T-helper 2 cell treated with Interferon-gamma antibody and Interleukin-4, amounts not matched to agents 5 μg/mL and 100 μg/mL, for 36 hours (primary cell): Measurements from ENCODE around the gene VAV2.

Experiments used
- DNase-seq: peaks from one replicate; pipeline ENCODE4 v3.0.0; 2021; ENCODE audit warnings: low spot score
- H3K27ac Mint-ChIP-seq: one replicate; pipeline ENCODE4 v1.8.0; 2021; ENCODE audit warnings: mild to moderate bottlenecking, mixed read lengths
- H3K27me3 Mint-ChIP-seq: one replicate; pipeline ENCODE4 v1.8.0; 2021; ENCODE audit warnings: low read depth, mixed read lengths
- H3K36me3 Mint-ChIP-seq: one replicate; pipeline ENCODE4 v1.8.0; 2021; ENCODE audit warnings: low read depth, mixed read lengths
- H3K4me1 Mint-ChIP-seq: one replicate; pipeline ENCODE4 v1.8.0; 2021; ENCODE audit warnings: low read depth, mixed read lengths
- H3K4me3 Mint-ChIP-seq: one replicate; pipeline ENCODE4 v1.8.0; 2022; ENCODE audit warnings: mild to moderate bottlenecking, moderate library complexity, mixed read lengths
- H3K9me3 Mint-ChIP-seq: one replicate; pipeline ENCODE4 v1.8.0; 2021; ENCODE audit warnings: mixed read lengths

Gene VAV2

DNA sequence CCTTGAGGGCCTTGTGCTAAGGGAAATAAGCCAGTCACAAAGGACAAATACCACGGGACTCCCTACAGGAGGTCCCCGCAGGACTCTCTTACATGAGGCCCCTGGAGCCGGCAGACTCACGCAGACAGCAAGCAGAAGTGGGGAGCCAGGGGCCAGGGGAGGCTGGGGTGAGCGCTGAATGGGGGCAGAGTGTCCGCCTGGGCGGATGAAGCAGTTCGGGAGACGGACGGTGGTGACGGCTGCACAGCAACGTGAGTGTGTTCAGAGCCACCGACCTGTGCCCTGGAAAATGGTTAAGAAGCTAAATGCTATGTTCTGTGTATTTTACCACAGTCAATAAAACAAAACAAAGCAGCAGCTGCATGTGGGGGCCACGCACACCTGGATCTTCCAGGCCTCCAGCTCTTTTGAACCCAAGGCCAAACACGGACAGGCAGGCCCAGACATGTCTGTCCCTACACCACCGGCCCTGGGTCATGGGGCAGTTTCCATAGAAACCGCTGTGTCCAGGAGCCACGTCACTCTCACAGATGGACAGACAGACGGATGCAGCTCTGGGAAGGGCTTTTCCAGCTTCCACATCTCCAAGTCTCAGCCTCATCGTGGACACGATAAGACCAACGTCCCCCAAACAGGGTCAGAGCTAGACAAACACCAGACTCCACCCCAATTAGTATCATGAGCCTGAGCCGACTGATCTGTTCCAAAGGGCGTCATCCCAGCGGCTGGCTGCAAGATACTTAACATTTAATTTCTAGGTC lies 103.9 kb downstream of the VAV2 start:
- DNase-seq = no peak
- H3K9me3 Mint-ChIP-seq = no peaks in the 10 kb centered on the region
- no peaks in the 10 kb centered on the region for H3K36me3 Mint-ChIP-seq
- no peaks in the 10 kb centered on the region for H3K27me3 Mint-ChIP-seq
- no peak overlapping the region for H3K27ac Mint-ChIP-seq
- no peak overlapping the region for H3K4me3 Mint-ChIP-seq
- no peaks in the 10 kb centered on the region for H3K4me1 Mint-ChIP-seq

DNA sequence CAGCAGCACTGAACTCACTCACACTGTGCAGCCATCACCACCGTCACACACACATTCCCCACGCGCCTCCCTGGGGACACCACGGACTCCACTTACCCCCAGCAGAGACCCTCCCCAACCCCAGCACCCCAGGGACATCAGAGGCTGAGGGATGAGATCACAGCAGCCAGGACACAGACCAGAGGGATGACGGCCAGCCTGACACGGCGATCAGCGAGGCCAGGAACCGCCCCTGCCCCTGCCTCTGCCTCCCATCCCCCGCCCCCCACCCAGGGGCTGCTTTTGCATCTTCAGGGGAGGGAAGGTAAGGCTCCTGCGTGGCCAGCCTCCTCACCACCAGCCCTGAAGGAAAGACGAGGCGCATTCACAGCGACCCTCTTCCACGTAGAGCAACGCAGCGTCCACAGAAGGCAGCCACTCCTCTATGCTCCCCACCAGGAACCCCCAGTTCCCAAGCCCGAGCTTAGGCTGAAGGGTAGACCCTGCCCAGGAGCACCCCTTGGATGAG lies 104.5 kb downstream of the VAV2 start:
- no peaks in the 10 kb centered on the region for H3K9me3 Mint-ChIP-seq
- no peaks in the 10 kb centered on the region for H3K27me3 Mint-ChIP-seq
- DNase-seq = no peak
- no peak overlapping the region for H3K27ac Mint-ChIP-seq
- H3K36me3 Mint-ChIP-seq = no peaks in the 10 kb centered on the region
- H3K4me1 Mint-ChIP-seq = no peaks in the 10 kb centered on the region
- no peak overlapping the region for H3K4me3 Mint-ChIP-seq

DNA sequence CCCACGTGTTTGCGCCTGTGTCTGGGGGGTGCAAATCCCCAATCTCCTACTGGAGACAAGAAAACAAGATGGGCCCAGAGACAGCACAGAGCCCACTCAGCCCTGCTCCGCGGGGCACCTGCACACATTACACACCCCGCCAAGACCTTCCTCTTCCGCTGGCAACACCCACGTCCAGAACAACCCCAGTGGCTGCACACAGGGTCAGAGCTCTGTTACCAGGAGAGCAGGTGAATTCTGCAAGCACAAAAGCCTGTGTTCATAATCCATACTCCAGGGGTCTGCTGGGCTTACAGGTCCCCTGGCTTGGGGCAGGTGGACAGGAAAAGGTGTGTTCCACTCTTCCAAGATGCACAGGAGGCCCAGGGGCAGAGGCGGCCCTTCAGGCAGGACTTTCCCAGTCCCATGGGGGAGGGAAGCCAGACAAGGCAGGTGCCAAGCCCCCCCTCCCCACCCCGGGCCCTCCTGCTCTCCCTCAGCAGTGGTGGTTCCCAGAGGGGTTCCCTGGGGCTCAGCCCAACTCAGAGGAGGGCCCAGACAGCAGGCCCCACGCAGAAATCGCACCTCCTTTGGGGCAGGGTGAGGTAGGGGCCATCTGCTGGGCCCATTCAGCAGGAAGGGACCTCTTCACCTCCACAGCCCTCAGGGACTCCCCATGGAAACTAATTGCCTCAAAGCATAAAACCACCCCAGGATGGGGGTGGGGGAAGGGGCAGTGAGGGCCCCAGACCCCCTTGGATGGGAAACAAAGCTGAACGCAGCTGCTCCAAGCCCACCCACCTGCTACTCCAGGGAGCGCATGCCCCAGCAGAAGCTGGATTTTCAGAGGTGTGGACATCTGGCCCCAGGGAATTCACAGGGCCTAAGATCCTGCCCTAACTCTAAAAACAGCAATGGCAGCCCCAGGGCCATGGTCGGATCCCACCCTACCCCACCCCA lies 105.3 kb downstream of the VAV2 start:
- Mint-ChIP-seq H3K27me3 (no peaks in the 10 kb centered on the region), H3K36me3 (no peaks in the 10 kb centered on the region), H3K4me1 (no peaks in the 10 kb centered on the region), H3K4me3 (no peak overlapping the region), H3K9me3 (no peaks in the 10 kb centered on the region), H3K27ac (no peak overlapping the region)
- DNase-seq = no peak

DNA sequence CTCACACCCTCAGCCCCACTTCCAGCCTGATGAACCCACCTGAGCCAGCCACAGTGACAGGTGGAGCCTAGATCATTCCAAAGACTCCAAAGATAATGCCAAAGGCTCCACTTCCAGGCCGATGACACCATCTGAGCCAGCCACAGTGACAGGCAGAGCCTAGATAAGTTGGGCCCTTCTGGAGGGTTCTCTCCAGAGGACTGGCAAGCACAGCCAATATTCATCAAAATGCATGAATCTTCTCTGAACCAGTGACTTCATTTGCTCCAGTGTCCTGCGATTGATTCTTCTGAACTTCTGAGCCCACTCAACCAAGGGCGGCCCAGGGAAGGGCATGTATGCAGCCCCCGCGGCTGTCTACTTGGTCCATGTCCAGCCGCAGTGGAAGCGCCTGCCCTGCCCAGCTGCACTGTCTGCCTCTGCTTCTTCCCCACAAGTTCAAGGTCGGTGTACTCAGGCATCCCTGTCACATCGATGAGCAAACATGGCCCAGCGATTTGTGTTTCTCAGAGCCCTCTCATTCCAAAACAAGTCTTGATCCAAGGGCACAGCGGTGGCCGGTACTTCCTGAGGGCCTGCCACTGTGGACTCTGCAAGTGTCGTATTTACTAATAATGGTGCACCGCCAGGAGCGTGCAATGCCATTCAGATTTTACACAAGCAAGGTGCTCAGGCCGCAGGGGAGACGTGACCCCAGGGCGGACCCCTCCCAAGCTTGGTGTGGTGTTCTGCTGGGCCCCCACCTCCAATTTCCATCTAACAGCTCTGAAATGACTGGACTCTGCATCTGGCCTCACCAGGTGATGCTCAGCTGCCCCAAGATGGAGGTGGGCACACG lies 107.0 kb downstream of the VAV2 start:
- H3K27ac Mint-ChIP-seq = no peak overlapping the region
- H3K9me3 Mint-ChIP-seq = no peaks in the 10 kb centered on the region

DNA sequence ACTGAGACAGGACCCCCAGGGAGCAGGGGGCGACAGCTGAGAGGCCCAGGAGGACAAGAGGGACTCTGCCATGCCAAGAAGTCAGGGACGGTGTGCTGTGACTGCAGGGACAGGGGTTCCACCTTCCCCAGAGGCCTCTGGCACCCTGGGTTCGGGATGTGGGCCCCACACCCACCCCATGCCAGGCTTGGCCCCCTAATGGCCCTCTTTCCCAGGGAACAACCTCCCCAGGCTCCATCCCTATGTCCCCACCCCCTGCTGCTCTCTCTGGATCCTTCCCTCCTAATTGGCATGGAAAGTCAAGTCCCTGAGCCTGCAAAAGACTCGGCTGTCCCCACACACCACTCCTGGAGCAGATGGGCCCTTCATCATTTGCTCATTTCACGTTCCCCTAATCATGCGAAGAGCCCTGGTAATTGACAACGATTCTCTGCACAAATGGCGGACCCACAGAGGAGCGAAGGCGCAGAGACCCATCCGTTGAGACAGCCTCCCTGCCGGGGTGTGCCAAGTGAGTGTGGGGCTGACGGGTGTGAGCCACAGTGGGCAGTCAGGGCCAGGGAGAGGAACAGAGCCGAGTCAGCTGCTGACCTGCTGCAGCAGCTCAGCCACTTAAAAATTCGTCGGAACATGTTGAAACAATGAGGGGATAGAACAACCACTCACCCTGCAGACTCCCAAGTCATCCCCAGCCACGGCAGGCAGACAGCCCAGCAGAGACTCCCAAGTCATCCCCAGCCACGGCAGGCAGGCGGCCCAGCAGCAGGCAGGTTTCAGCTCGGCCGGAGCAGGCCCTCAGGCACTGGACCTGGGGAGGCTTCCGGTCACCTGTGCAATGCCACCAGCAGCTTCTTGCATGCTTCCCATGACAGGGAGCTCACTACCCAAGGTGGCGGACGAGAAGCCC lies 109.0 kb downstream of the VAV2 start:
- no peaks in the 10 kb centered on the region for H3K36me3 Mint-ChIP-seq
- no peaks in the 10 kb centered on the region for H3K9me3 Mint-ChIP-seq
- no peaks in the 10 kb centered on the region for H3K27me3 Mint-ChIP-seq
- no peak overlapping the region for H3K27ac Mint-ChIP-seq
- no peak overlapping the region for H3K4me3 Mint-ChIP-seq
- no peaks in the 10 kb centered on the region for H3K4me1 Mint-ChIP-seq
- DNase-seq = no peak

More for the DNA sequence above, 107.0 kb downstream of the VAV2 start:
- no peaks in the 10 kb centered on the region for H3K4me1 Mint-ChIP-seq
- H3K4me3 Mint-ChIP-seq = no peak overlapping the region
- no peaks in the 10 kb centered on the region for H3K27me3 Mint-ChIP-seq
- no peaks in the 10 kb centered on the region for H3K36me3 Mint-ChIP-seq
- DNase-seq = no peak

DNA sequence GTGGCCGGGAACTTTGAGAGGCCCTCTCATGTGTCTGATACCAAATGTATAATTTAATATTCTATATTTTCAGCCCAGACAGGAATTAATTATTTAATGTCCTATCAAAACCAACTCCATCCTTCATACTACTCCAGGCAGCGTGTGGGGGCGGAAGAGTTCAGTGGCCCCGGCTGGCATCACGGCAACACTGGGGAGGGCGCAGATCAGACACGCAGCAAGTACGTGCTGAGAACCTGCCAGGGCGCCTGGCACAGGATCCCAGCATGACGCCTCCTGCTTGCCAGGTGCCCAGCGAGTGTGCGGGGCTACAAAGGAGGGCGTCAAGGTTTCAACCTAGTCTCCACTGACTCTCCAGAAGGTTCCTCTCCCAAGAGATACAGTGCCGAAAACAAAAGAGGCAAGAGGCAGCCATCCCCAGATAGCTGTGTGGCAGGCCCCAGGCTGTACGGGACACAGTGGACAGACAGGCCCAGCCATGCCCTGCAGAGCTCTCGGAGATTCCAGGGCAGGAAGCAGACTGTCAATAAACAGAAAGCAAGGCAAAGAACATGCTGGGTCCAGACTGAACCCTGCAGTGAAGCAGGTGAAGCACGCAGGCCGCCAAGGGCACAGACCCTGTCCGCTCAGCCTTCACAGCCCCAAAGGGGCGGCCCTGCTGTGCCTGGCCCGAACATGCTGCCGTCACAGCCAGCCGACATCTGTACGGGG lies 110.3 kb downstream of the VAV2 start:
- H3K36me3 Mint-ChIP-seq = no peaks in the 10 kb centered on the region
- no peaks in the 10 kb centered on the region for H3K4me1 Mint-ChIP-seq
- H3K4me3 Mint-ChIP-seq = no peak overlapping the region
- H3K9me3 Mint-ChIP-seq = no peaks in the 10 kb centered on the region
- no peak for DNase-seq
- H3K27ac Mint-ChIP-seq = no peak overlapping the region
- H3K27me3 Mint-ChIP-seq = no peaks in the 10 kb centered on the region

DNA sequence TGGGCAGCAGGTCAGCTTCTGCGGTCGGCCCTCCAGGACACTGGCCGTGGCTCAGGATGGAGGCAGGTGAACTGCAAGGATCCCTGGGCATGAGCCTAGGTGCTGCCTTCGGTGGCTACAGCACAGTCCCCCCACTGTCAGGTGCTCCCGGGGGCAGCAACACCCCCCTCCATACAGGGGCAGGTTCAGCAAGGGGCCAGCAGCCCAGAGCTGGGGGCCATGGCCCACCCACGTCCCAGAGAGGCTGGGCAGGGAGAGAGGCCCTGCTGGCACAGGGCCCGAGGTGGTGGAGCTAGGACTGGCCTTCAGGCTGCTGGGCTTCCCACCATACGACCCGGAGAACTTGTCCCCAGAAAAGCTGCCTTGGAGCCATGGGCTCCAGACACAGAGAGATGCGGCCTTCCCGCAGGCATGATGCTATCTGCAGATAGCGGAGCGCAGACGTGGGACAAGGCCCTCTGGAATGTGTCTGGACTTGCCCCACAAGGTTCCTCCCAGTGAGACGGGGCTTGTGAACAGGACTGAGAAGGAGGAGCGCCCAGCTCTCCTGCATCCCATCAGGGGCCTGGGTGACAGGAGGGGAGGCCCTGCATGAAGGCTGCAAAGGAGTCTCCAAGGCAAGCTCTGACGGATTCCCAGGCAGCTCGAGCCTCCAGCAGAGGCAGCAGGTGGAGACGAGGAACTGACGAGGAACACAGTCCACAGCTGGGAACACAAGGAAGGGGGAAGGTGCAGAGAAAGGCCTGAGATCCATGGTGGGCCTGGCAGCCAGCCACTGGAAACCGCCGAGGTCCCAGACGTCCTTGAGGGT lies 111.1 kb downstream of the VAV2 start:
- H3K4me1 Mint-ChIP-seq = no peaks in the 10 kb centered on the region
- no peaks in the 10 kb centered on the region for H3K36me3 Mint-ChIP-seq
- no peaks in the 10 kb centered on the region for H3K9me3 Mint-ChIP-seq
- DNase-seq = no peak
- no peaks in the 10 kb centered on the region for H3K27me3 Mint-ChIP-seq
- H3K27ac Mint-ChIP-seq = no peak overlapping the region
- H3K4me3 Mint-ChIP-seq = no peak overlapping the region

DNA sequence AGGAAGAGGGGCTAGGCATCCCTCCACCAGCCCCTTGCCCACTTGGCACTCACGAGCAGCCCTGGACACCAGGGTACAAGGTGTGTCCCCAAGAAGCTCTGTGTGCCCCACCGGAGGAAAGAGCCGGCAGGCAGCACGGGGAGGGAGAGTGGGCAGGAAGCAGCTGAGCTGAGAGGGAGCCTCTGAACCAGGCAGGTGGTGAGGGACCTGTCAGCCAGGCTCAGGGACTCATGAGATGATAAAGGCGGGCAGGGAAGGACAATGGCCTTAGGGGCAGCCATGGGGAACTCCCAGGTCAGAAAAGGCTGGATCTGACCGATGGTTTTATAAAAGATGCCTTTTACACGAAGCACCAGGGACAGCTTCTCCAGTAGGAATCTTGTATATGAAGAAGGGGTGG lies 112.0 kb downstream of the VAV2 start:
- DNase-seq = no peak
- Mint-ChIP-seq H3K36me3 (no peaks in the 10 kb centered on the region), H3K27ac (no peak overlapping the region), H3K27me3 (no peaks in the 10 kb centered on the region), H3K4me3 (no peak overlapping the region), H3K4me1 (no peaks in the 10 kb centered on the region), H3K9me3 (no peaks in the 10 kb centered on the region)

DNA sequence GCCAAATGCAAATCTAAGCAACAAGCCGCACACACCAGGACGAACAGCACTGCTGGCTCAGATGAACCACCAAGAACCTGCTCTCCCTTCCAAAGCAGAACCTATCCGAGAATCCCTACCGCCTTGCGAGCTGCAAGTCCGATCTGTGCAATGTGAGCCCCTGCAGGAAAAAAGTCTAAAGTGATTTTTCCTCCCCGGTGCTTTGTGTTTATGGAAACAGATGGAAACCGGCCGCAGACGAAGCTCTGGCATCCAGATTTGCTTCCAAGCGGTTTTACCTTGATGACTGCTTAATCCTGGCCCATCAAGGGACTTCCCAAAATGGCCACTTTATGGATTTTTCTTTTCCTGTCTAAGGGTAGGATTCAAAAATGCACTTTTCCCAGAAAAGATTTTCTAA lies 112.5 kb downstream of the VAV2 start:
- Mint-ChIP-seq H3K4me3 (no peak overlapping the region), H3K27ac (no peak overlapping the region), H3K27me3 (no peaks in the 10 kb centered on the region), H3K36me3 (no peaks in the 10 kb centered on the region), H3K9me3 (no peaks in the 10 kb centered on the region), H3K4me1 (no peaks in the 10 kb centered on the region)
- DNase-seq = no peak

DNA sequence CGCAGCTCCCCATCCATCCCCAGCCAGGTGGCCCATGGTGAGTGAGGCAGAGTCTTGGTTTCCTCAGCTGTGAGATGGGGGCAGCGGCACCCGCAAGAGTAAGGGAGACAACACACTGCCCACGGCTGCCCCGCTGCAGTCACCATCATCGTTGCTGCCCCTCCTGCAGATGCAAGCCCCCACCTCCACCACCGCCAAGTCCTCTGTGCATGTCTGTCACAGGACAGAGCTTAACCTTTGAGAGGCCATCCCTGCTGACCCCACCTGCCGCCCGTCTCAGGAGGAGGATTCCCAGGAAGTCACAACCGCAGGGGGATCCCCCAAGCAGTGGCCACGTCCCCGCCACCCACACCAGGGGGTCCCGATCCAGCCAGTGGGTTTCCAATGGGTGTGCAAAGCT lies 113.7 kb downstream of the VAV2 start:
- H3K4me3 Mint-ChIP-seq = no peak overlapping the region
- no peak overlapping the region for H3K27ac Mint-ChIP-seq
- no peaks in the 10 kb centered on the region for H3K4me1 Mint-ChIP-seq
- H3K27me3 Mint-ChIP-seq = no peaks in the 10 kb centered on the region
- no peaks in the 10 kb centered on the region for H3K9me3 Mint-ChIP-seq
- no peak for DNase-seq
- H3K36me3 Mint-ChIP-seq = no peaks in the 10 kb centered on the region

DNA sequence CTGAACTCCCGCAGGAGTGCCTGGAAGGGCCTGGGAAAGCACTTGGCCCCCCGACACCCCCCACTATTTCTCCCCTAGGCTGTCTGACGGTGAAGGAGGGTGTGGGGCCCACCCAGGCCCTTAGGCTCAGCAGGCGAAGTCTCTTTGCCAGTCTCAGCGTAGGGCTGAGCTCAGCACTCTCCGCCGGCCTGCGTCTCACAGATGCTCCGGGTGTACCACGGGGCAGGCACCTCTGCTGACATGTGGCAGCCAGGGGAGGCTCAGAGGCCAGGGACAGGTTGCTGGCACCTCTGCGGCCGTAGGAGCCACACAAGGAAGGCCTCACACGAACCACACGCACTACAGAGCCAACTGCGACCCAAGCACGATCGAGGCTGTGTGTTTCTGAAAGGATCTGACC lies 114.2 kb downstream of the VAV2 start:
- Mint-ChIP-seq H3K9me3 (no peaks in the 10 kb centered on the region), H3K4me1 (no peaks in the 10 kb centered on the region), H3K27ac (no peak overlapping the region), H3K27me3 (no peaks in the 10 kb centered on the region), H3K36me3 (no peaks in the 10 kb centered on the region), H3K4me3 (no peak overlapping the region)
- no peak for DNase-seq

DNA sequence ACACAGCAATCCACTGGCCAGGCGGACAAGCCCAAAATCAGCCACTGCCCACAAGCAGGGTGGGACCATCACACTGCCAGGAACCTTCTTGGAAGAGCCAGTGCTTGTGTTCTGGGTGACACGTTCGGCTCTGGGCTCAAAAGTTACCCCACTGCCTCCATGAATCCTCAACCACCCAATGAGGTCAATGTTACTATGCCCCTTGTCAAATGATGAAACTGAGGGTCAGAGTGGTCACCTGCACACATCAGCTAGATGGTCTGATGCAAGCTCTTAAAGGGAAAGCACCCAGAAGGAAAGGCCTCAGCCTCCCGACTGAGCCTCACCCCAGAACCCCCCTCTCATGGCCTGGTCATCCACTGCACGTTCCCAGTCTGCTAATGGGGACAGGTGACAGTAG lies 114.8 kb downstream of the VAV2 start:
- Mint-ChIP-seq H3K9me3 (no peaks in the 10 kb centered on the region), H3K27me3 (no peaks in the 10 kb centered on the region), H3K4me3 (no peak overlapping the region), H3K27ac (no peak overlapping the region), H3K36me3 (no peaks in the 10 kb centered on the region), H3K4me1 (no peaks in the 10 kb centered on the region)
- no peak for DNase-seq
